Measurements from ENCODE around the gene AIMP1.

DNA sequence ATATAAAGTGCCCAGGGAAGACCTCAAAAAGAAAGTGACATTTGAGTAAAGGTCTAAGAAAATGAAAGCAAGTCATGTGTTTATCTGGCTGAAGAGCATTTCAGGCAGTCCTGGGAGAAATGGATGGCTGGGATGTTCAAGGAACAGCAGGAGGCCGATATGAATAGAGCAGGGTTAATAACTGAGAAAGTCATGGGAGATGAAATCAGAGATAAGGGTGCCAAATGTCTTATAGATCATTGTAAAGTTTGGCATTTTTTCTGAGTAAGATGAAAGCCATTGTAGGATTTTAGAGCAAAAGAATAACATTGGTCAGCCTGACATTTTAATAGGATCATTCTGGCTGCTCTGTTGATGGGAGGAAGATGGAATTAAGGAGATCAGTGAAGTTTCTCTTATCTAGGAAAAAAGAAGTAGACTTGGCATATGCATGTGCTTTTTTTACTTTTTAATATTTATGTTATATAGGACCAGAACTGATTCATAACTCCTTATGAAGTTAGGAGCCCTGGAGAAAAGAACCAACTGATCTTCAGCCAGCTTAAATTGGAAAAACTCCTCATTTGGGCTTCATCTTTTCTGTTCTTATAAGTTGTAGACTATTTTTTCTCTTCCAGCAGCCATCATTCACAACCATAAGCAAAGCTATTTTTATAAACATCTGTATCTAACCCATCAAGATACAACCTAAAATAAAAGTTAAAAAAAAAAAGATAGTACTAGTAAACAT is 18.6 kb downstream of the AIMP1 start:
- TF ChIP-seq SP1 (CRISPR knock-in tag; conservative IDR thresholded peaks at IDR 0.05) = no peak
- TF ChIP-seq, protein P1, sequence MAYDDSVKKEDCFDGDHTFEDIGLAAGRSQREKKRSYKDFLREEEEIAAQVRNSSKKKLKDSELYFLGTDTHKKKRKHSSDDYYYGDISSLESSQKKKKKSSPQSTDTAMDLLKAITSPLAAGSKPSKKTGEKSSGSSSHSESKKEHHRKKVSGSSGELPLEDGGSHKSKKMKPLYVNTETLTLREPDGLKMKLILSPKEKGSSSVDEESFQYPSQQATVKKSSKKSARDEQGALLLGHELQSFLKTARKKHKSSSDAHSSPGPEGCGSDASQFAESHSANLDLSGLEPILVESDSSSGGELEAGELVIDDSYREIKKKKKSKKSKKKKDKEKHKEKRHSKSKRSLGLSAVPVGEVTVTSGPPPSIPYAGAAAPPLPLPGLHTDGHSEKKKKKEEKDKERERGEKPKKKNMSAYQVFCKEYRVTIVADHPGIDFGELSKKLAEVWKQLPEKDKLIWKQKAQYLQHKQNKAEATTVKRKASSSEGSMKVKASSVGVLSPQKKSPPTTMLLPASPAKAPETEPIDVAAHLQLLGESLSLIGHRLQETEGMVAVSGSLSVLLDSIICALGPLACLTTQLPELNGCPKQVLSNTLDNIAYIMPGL (CRISPR knock-in tag; IDR thresholded peaks at IDR 0.05) = no peak
